SU-DHL-6 (cell line): Measurements from ENCODE around the gene GPR63.

Source experiments
- H2AFZ ChIP-seq: fragments of 200-600 bp; sonication (generic); 2 replicates; pipeline ENCODE4 v1.6.1; 2014; ENCODE audit warnings: low read depth, mild to moderate bottlenecking, moderate library complexity, mixed read lengths, antibody characterized with exemption, low read length; ENCODE audit not compliant: severe bottlenecking
- H3F3A ChIP-seq: fragments of 200-600 bp; shearing (Covaris generic); 2 replicates; pipeline ENCODE4 v1.6.0; 2016; ENCODE audit warnings: antibody characterized with exemption, mild to moderate bottlenecking; ENCODE audit not compliant: insufficient read depth
- H3K27ac ChIP-seq: fragments of 200-600 bp; sonication (generic); 2 replicates; pipeline ENCODE4 v1.5.1; 2016; ENCODE audit warnings: low read depth, mild to moderate bottlenecking, low read length, moderate library complexity, mixed read lengths
- H3K27me3 ChIP-seq: fragments of 200-600 bp; sonication (generic), shearing (Covaris generic); 2 replicates; pipeline ENCODE4 v1.6.0; 2014; ENCODE audit warnings: mild to moderate bottlenecking, low read length
- H3K36me3 ChIP-seq: fragments of 200-600 bp; sonication (generic); 2 replicates; pipeline ENCODE4 v1.6.1; 2014; ENCODE audit warnings: mild to moderate bottlenecking, low read length, mixed read lengths
- H3K4me2 ChIP-seq: fragments of 300-600, 200-600 bp; shearing (Covaris generic), sonication (generic); 2 replicates; pipeline ENCODE4 v1.6.0; 2014; ENCODE audit warnings: low read length, low read depth, mild to moderate bottlenecking; ENCODE audit not compliant: poor library complexity, severe bottlenecking
- H3K4me3 ChIP-seq: fragments of 200-600 bp; sonication (generic); 2 replicates; pipeline ENCODE4 v1.5.1; 2014; ENCODE audit warnings: antibody characterized with exemption, low read length, mild to moderate bottlenecking, mixed read lengths; ENCODE audit not compliant: insufficient read depth, poor library complexity, severe bottlenecking
- H3K79me2 ChIP-seq: fragments of 200-600 bp; sonication (generic); 2 replicates; pipeline ENCODE4 v1.6.1; 2014; ENCODE audit warnings: mild to moderate bottlenecking, low read length, moderate library complexity; ENCODE audit not compliant: insufficient read depth
- H3K9ac ChIP-seq: fragments of 200-600 bp; sonication (generic); 2 replicates; pipeline ENCODE4 v1.7.0; 2014; ENCODE audit warnings: mild to moderate bottlenecking, low read length
- H3K9me2 ChIP-seq: fragments of 200-600 bp; sonication (generic); replicated peaks from 2 replicates; pipeline ENCODE4 v1.6.1; 2014; ENCODE audit warnings: low read length; ENCODE audit not compliant: insufficient read depth
- H3K9me3 ChIP-seq: fragments of 200-600 bp; sonication (generic); 2 replicates; pipeline ENCODE4 v1.6.1; 2014; ENCODE audit warnings: low read length, mixed read lengths; ENCODE audit not compliant: insufficient read depth
- H4K20me1 ChIP-seq: fragments of 200-600 bp; sonication (generic); 2 replicates; pipeline ENCODE4 v1.6.1; 2014; ENCODE audit warnings: low read depth, mild to moderate bottlenecking, antibody characterized with exemption, low read length, moderate library complexity, mixed read lengths
- EZH2phosphoT487 ChIP-seq: fragments of 200-600 bp; sonication (generic), shearing (Covaris generic); conservative IDR thresholded peaks from 2 replicates; pipeline ENCODE4 v1.6.1; 2018; ENCODE audit warnings: mild to moderate bottlenecking, antibody characterized with exemption, low read length, moderate library complexity, mixed read lengths
- TF ChIP-seq, protein P1 (sequence below): fragments of 200-600 bp; sonication (generic); IDR thresholded peaks from one replicate; pipeline ENCODE4 v1.5.1; 2017; ENCODE audit warnings: antibody characterized with exemption, mild to moderate bottlenecking, low read length, moderate library complexity; ENCODE audit not compliant: insufficient read depth, poor library complexity, severe bottlenecking

Gene GPR63

DNA sequence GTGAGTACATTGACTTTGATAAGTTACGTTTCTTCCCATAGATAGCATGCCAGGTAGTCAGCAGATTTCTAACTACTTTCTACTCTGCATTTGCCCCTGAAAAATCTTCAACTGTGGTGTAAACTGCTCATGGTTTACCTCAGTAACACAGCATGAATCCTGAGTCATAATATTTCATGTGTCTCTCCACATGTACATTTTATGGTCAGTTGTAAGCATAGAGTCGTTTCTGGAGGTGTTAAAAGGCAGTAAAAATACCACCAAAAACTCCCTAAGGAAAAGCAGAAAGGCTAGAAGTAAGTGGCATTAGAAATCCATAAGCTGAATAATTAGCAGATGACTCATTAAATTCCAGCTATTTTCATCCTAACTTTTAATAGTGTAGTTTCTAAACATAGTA lies 4.1 kb upstream of the GPR63 start:
- Histone ChIP-seq H3K36me3 (no peaks in the 10 kb centered on the region), H3K9ac (no peak overlapping the region), H3K9me3 (0 out of 2 replicates have a peak, but pooled peaks cover under 1% of the 10 kb centered on the region), H3K9me2 (no peaks in the 10 kb centered on the region), H3K27me3 (no peaks in the 10 kb centered on the region), H3K79me2 (no peaks in the 10 kb centered on the region), H4K20me1 (no peaks in the 10 kb centered on the region), H3K27ac (no peak overlapping the region), H2AFZ (no peak overlapping the region), H3K4me3 (no peak overlapping the region), H3K4me2 (no peak overlapping the region), H3F3A (no peaks in the 10 kb centered on the region)
- TF ChIP-seq, protein P1, sequence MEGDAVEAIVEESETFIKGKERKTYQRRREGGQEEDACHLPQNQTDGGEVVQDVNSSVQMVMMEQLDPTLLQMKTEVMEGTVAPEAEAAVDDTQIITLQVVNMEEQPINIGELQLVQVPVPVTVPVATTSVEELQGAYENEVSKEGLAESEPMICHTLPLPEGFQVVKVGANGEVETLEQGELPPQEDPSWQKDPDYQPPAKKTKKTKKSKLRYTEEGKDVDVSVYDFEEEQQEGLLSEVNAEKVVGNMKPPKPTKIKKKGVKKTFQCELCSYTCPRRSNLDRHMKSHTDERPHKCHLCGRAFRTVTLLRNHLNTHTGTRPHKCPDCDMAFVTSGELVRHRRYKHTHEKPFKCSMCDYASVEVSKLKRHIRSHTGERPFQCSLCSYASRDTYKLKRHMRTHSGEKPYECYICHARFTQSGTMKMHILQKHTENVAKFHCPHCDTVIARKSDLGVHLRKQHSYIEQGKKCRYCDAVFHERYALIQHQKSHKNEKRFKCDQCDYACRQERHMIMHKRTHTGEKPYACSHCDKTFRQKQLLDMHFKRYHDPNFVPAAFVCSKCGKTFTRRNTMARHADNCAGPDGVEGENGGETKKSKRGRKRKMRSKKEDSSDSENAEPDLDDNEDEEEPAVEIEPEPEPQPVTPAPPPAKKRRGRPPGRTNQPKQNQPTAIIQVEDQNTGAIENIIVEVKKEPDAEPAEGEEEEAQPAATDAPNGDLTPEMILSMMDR: no peak
- TF ChIP-seq EZH2phosphoT487: no peak

DNA sequence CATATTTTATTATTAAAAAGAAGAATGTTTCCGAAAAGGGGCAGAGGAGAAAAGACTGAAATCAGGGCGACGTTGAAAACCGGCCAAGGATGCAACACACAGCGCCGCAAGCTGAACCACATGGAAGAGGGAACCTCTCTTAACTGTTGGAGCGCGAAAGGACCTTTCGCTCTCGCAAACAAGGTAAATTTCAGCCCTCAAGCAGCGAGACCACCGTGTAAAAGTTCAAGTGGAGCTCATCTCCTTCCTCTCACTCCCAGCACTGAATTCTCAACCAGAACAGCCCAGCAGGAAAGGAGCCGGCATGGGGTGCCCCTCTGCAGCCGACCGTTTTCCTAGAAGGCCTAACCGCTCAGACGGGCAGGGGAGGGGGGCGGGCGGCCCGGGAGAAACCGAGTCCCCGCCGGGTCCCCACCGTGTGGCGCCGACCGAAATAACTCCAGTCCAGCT lies 621 bp downstream of the GPR63 start:
- Histone ChIP-seq H3K9me3 (no peaks in the 10 kb centered on the region), H3K9me2 (no peaks in the 10 kb centered on the region), H4K20me1 (no peaks in the 10 kb centered on the region), H3K27ac (no peak overlapping the region), H3K9ac (peak overlapping the region; percentile 55), H3K36me3 (no peaks in the 10 kb centered on the region), H3K27me3 (no peaks in the 10 kb centered on the region), H3K79me2 (no peaks in the 10 kb centered on the region), H2AFZ (peak overlapping the region; percentile 95), H3K4me3 (peak overlapping the region; percentile 76), H3K4me2 (peak overlapping the region; percentile 83), H3F3A (no peaks in the 10 kb centered on the region)
- TF ChIP-seq, protein P1: no peak
- TF ChIP-seq EZH2phosphoT487: no peak

DNA sequence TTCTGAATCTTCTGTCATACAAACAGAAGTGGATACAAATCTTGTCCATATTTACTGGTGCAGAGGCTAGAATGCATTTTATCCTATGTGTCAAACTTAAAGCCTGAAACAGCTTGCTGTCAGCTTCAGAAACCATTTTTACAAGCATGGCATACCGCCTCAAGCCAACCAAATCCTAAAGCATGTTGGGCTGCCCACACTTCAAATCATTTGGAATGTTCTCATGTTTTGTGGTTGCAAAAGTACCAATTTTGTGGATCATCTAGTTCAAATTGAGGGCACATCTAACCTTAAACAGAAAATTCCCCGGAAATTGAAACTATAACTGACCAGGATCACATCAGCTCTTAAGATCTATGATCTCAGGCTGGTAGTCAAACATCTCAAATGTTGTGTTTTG lies 3.2 kb downstream of the GPR63 start:
- no peaks in the 10 kb centered on the region for H3K79me2 ChIP-seq

More for the DNA sequence above, 3.2 kb downstream of the GPR63 start:
- Histone ChIP-seq H3K9ac (no peak overlapping the region), H4K20me1 (no peaks in the 10 kb centered on the region), H3K27ac (no peak overlapping the region), H3K27me3 (no peaks in the 10 kb centered on the region), H3F3A (no peaks in the 10 kb centered on the region), H3K9me3 (no peaks in the 10 kb centered on the region), H3K9me2 (no peaks in the 10 kb centered on the region), H3K4me3 (no peak overlapping the region), H3K36me3 (no peaks in the 10 kb centered on the region), H3K4me2 (no peak overlapping the region), H2AFZ (no peak overlapping the region)
- TF ChIP-seq, protein P1: no peak
- no peak for TF ChIP-seq EZH2phosphoT487
